ENCODE data around the gene TERT. TPM values are rescaled to one million over a fixed set of nuclear protein-coding genes. Genes with fewer than 3 reads are reported as not detected.
"Not testable (repeated sequence)": the region's sequence is repeated elsewhere in the genome, so short reads cannot be mapped to it uniquely, and the experiment has no call there.

Gene TERT
- total and polyA plus RNA-seq, 8 donors = 0.19 to 4.0 (median 0.38) TPM; not detected in 4

DNA sequence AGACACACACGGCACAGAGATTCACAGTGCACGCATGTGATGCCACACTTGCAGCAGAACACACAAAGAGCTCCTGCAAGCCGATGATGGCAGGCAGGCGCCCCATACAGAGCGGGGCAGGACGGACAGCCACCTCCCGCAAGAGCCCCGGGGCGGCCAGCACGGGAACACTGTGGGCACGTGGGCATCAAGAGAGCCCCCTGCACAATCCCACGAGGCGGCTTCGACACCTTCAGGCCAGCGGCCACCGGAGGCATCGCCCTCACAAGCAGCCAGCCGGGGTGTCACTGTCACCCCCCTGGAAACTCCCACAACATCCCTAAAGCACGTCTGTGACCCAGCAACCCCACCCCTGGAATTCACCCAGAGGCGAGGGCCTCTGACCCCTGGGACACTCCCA lies 17.9 kb downstream of the TERT start:
- TF ChIP-seq POLR2A (IDR thresholded peaks at IDR 0.05) = no peak
- no peak for TF ChIP-seq EP300 (IDR thresholded peaks at IDR 0.05)
- no peak for TF ChIP-seq POLR2AphosphoS5 (IDR thresholded peaks at IDR 0.05)
- no peak for TF ChIP-seq CTCF (IDR thresholded peaks at IDR 0.05)
- 80 to 89% (median 89%) methylated on average over 1 to 20 of the region's 20 CpGs for WGBS, 5 donors
- H3K9me3 ChIP-seq = peaks cover 0 to 9% (median 3%) of the 10 kb centered on the region in 4 donors
- no peaks in the 10 kb centered on the region for H3K27me3 ChIP-seq
- intact Hi-C loops (cut with DNase I; ENCODE audit: low total_unique reads) = no loop called here
- H3K4me1 ChIP-seq = no peaks in the 10 kb centered on the region
- DNase-seq = no peak
- no peak overlapping the region for H3K4me3 ChIP-seq
- H3K36me3 ChIP-seq = no peaks in the 10 kb centered on the region
- H3K27ac ChIP-seq = no peak overlapping the region

GRCh38 chr5:1275397-1276391 lies 19.2 kb downstream of the TERT start:
- DNase-seq; H3K36me3 ChIP-seq; H3K27me3 ChIP-seq; intact Hi-C loops (cut with DNase I; ENCODE audit: low total_unique reads); H3K27ac ChIP-seq; H3K4me1 ChIP-seq; H3K4me3 ChIP-seq; H3K9me3 ChIP-seq: not testable (repeated sequence)
- WGBS, 5 donors = 60 to 74% (median 71%) methylated on average over 10 of the region's 10 CpGs

DNA sequence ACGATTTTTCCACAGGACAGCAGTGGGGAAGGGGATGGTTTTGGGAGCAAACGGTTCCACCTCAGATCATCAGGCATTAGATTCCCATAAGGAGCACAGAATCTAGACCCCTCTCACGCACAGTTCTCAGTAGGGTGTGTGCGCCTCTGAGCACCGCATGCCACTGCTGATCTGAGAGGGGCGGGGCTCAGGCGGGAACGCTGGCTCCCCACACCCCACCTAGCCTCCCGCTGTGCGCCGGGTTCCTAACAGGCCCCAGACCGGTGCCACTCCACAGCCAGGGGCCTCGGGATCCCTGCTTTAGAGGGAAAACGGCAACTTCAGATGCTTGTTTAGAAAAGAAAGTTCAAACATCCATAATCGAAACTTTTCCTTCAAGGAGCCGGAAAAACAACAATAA lies 20.4 kb downstream of the TERT start:
- Histone ChIP-seq H3K27ac (no peak overlapping the region), H3K9me3 (peaks cover 0 to 9% (median 3%) of the 10 kb centered on the region in 4 donors), H3K4me3 (no peak overlapping the region), H3K36me3 (no peaks in the 10 kb centered on the region), H3K4me1 (no peaks in the 10 kb centered on the region), H3K27me3 (no peaks in the 10 kb centered on the region)
- no peak for DNase-seq
- TF ChIP-seq CTCF (IDR thresholded peaks at IDR 0.05) (no peak), POLR2A (IDR thresholded peaks at IDR 0.05) (no peak), EP300 (IDR thresholded peaks at IDR 0.05) (no peak), POLR2AphosphoS5 (IDR thresholded peaks at IDR 0.05) (no peak)
- 77 to 85% (median 83%) methylated on average over 16 of the region's 16 CpGs for WGBS, 5 donors
- intact Hi-C loops (cut with DNase I; ENCODE audit: low total_unique reads) = no loop called here

GRCh38 chr5:1273745-1274144 lies 21.1 kb downstream of the TERT start:
- intact Hi-C loops (cut with DNase I; ENCODE audit: low total_unique reads) = no loop called here
- Histone ChIP-seq H3K9me3 (peaks cover 0 to 4% (median under 1%) of the 10 kb centered on the region in 4 donors), H3K36me3 (no peaks in the 10 kb centered on the region), H3K4me1 (no peaks in the 10 kb centered on the region), H3K27ac (no peak overlapping the region), H3K27me3 (no peaks in the 10 kb centered on the region), H3K4me3 (no peak overlapping the region)
- 94 to 97% (median 95%) methylated on average over 18 to 20 of the region's 20 CpGs for WGBS, 5 donors
- DNase-seq = no peak
- TF ChIP-seq EP300 (IDR thresholded peaks at IDR 0.05) (no peak), POLR2AphosphoS5 (IDR thresholded peaks at IDR 0.05) (no peak), CTCF (IDR thresholded peaks at IDR 0.05) (no peak), POLR2A (IDR thresholded peaks at IDR 0.05) (no peak)

DNA sequence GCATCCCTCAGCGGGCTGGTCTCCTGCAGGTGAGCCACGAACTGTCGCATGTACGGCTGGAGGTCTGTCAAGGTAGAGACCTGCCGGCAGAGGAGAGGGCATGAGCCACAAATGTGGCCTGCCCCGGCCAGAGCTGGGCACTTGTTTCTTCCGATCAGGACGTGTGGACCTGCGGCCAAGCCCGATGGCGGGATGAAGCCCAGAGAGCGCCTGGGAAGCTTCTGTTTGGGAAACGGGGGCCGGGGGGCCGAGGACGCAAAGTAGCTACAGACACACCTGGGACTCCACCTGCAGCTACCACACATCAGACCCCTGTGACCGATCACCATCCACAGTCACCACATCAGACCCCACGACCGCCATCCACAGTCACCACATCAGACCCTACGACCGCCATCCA lies 22.7 kb downstream of the TERT start:
- no peak for DNase-seq
- no peak overlapping the region for H3K27ac ChIP-seq
- H3K4me3 ChIP-seq = no peak overlapping the region
- WGBS, 5 donors = 95 to 97% (median 96%) methylated on average over 19 to 21 of the region's 21 CpGs
- H3K27me3 ChIP-seq = no peaks in the 10 kb centered on the region
- TF ChIP-seq CTCF (IDR thresholded peaks at IDR 0.05) (no peak), POLR2A (IDR thresholded peaks at IDR 0.05) (no peak), EP300 (IDR thresholded peaks at IDR 0.05) (no peak), POLR2AphosphoS5 (IDR thresholded peaks at IDR 0.05) (no peak)
- no peaks in the 10 kb centered on the region for H3K4me1 ChIP-seq
- no peaks in the 10 kb centered on the region for H3K9me3 ChIP-seq
- no peaks in the 10 kb centered on the region for H3K36me3 ChIP-seq
- intact Hi-C loops (cut with DNase I; ENCODE audit: low total_unique reads) = no loop called here

Measured in stomach (tissue), 9 donors.